Bronchial epithelial cell (primary cell): Measurements from ENCODE around the gene MRPS24. TPM values are rescaled to one million over a fixed set of nuclear protein-coding genes. Genes with fewer than 3 reads are reported as not detected.
"Not testable (repeated sequence)": the region's sequence is repeated elsewhere in the genome, so short reads cannot be mapped to it uniquely, and the experiment has no call there.

ENCODE experiments used
- DNase-seq: peaks from one replicate; pipeline ENCODE4 v3.0.0-alpha.2; 2010; ENCODE audit warnings: low read depth
- FAIRE-seq: peaks from 2 replicates; lab custom pipeline; 2011; peaks lifted over from hg19 to GRCh38; lab: Jason Lieb, UNC
- H3K27me3 ChIP-seq: 2 replicates; pipeline ENCODE4 v1.5.1; 2011; ENCODE audit warnings: low read length; ENCODE audit not compliant: control insufficient read depth, insufficient read depth
- H3K36me3 ChIP-seq: 2 replicates; pipeline ENCODE4 v1.5.1; 2011; ENCODE audit warnings: low read length; ENCODE audit not compliant: control insufficient read depth, insufficient read depth
- H3K4me3 ChIP-seq: 2 replicates; pipeline ENCODE4 v1.5.1; 2011; ENCODE audit warnings: mild to moderate bottlenecking, low read depth, low read length, control low read depth
- CTCF ChIP-seq: IDR thresholded peaks from 2 replicates; pipeline ENCODE4 v1.5.1; 2011; ENCODE audit warnings: mild to moderate bottlenecking, moderate library complexity, low read length, control low read depth, inconsistent platforms; ENCODE audit not compliant: insufficient read depth, severe bottlenecking
- total RNA-seq: library from RNA; depleted of rRNA; stranded (reverse); fragments of >200 nt; gene quantifications from 2 replicates; pipeline ENCODE4 v1.2.1, GENCODE V29; 2014

The MRPS24 gene
- total RNA-seq, 1 donor from 2014 or later, result 110 TPM

GRCh38 chr7:43844662-43845061, 24.7 kb downstream of the MRPS24 start:
- no peak for DNase-seq
- Histone ChIP-seq H3K27me3 (no peaks in the 10 kb centered on the region), H3K4me3 (no peak overlapping the region), H3K36me3 (no peaks in the 10 kb centered on the region)
- no peak for FAIRE-seq
- no peak for TF ChIP-seq CTCF

- H3K4me3 ChIP-seq, result no peak overlapping the region
- FAIRE-seq (no peak), DNase-seq (no peak)
- H3K36me3 ChIP-seq, result no peaks in the 10 kb centered on the region
- TF ChIP-seq CTCF, result no peak
- no peaks in the 10 kb centered on the region for H3K27me3 ChIP-seq
Observed at GRCh38 chr7:43844257-43844656, 25.1 kb downstream of the MRPS24 start.

GRCh38 chr7:43843296-43843695, 26.0 kb downstream of the MRPS24 start:
- Histone ChIP-seq H3K36me3 (no peaks in the 10 kb centered on the region), H3K27me3 (no peaks in the 10 kb centered on the region), H3K4me3 (no peak overlapping the region)
- TF ChIP-seq CTCF, result no peak
- FAIRE-seq (no peak), DNase-seq (no peak)

- Histone ChIP-seq H3K27me3 (no peaks in the 10 kb centered on the region), H3K4me3 (no peak overlapping the region), H3K36me3 (no peaks in the 10 kb centered on the region)
- TF ChIP-seq CTCF, result no peak
- DNase-seq, result no peak
- FAIRE-seq, result no peak
Observed at GRCh38 chr7:43838201-43838658, 31.1 kb downstream of the MRPS24 start.

GRCh38 chr7:43834463-43835251, 34.7 kb downstream of the MRPS24 start:
- DNase-seq, result peak; percentile 64
- TF ChIP-seq CTCF, result no peak
- no peak for FAIRE-seq
- H3K36me3 ChIP-seq, result no peaks in the 10 kb centered on the region
- no peak overlapping the region for H3K4me3 ChIP-seq
- H3K27me3 ChIP-seq, result no peaks in the 10 kb centered on the region

- not testable (repeated sequence) for H3K36me3 ChIP-seq, FAIRE-seq, DNase-seq, H3K27me3 ChIP-seq, H3K4me3 ChIP-seq
Observed at GRCh38 chr7:43830917-43831316, 38.4 kb downstream of the MRPS24 start.
